ENCODE results near the gene CFAP54.

DNA sequence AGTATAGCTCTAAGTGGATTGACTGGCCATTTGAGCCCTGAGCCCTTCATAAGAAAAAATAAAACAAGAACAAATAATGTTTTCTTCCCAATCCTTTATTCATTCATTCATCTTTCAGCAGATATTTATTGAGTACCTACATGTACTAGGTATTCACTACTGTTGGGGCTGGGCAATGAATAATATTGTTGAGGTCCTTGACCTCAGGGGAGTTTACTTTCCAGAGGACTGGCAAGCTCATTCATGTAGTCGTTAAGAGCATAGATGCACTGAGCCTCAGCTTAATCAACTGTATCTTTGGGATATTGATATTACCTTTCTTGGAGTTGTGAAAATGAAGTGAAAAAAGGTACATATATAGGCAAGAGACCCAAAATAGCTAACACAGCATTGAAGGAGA is 7.6 kb downstream of the CFAP54 start:
- TF ChIP-seq TAF1 (IDR thresholded peaks at IDR 0.05; ENCODE audit: low read depth, low read length) (no peak), POLR2AphosphoS5 (IDR thresholded peaks at IDR 0.05; ENCODE audit: low read depth, low read length) (no peak), POLR2A (IDR thresholded peaks at IDR 0.05; ENCODE audit: low read depth, low read length) (no peak)

Data from GM12891 (cell line).